ENCODE data around the gene NAA40.

GRCh38 chr11:63961608-63962412, 23.0 kb downstream of the NAA40 start:
- TF ChIP-seq CREB1 (CRISPR knock-in tag; IDR thresholded peaks at IDR 0.05; ENCODE audit: low read depth) = no peak
- 0 out of 4 replicates have a peak, but pooled peaks of 1 of the 2 experiments have one; percentile 2 for TF ChIP-seq CTCF (conservative IDR thresholded peaks at IDR 0.05; ENCODE audit: low read depth in 2 of 2)
- no peak for TF ChIP-seq POLR2AphosphoS5 (IDR thresholded peaks at IDR 0.05; ENCODE audit: low read depth)
- no peak for TF ChIP-seq JUNB (IDR thresholded peaks at IDR 0.05; ENCODE audit: unreplicated experiment)
- no peak for TF ChIP-seq EZH2phosphoT487 (IDR thresholded peaks at IDR 0.05; ENCODE audit: unreplicated experiment)
- TF ChIP-seq REST (IDR thresholded peaks at IDR 0.05; ENCODE audit: unreplicated experiment) = no peak
- TF ChIP-seq EZH2 (IDR thresholded peaks at IDR 0.05; ENCODE audit: low read depth, unreplicated experiment) = no peak
- no peak for TF ChIP-seq ETS1 (IDR thresholded peaks at IDR 0.05)

All from GM23338 (cell line).